IMR-90 (cell line): ENCODE data around the gene CCNT2. TPM values are rescaled to one million over a fixed set of nuclear protein-coding genes. Genes with fewer than 3 reads are reported as not detected.
A peak's percentile ranks its signal among the peaks of the same experiment; 100 is the strongest.

Source experiments
- ATAC-seq: fragments of 200-7000 bp; cut with Tn5 transposase; 2 replicates; pipeline ENCODE4 v1.9.1; 2020; ENCODE audit warnings: low read depth, mild to moderate bottlenecking, moderate library complexity
- BruUV-seq: library from RNA; stranded (reverse); fragments of 400-500 nt; replicated peaks from 2 replicates; lab custom pipeline; 2021; lab: Mats Ljungman, UMichigan
- CTCF ChIA-PET: fragments of 300-600 bp; formaldehyde crosslinking; extraction: SDS; loops from one replicate; lab custom pipeline; 2021; ENCODE audit warnings: antibody characterized with exemption; lab: Yijun Ruan, JAX
- POLR2A ChIA-PET: fragments of 300-600 bp; sonication (Branson Sonifier 250); formaldehyde crosslinking; loops from one replicate; lab custom pipeline; 2022; ENCODE audit warnings: antibody characterized with exemption; ENCODE audit not compliant: unreplicated experiment; lab: Charles Lee
- DNase-seq: peaks from one replicate; pipeline ENCODE4 v3.0.0; 2013
- H2AFZ ChIP-seq: replicated peaks from 2 replicates; pipeline ENCODE3; 2013; ENCODE audit warnings: low read length, mild to moderate bottlenecking; ENCODE audit not compliant: poor library complexity
- H2AK5ac ChIP-seq: 2 replicates; pipeline ENCODE4 v1.6.1; 2013; ENCODE audit warnings: low read depth, low read length, inconsistent platforms
- H2AK9ac ChIP-seq: replicated peaks from 2 replicates; pipeline ENCODE3; 2013; ENCODE audit warnings: mild to moderate bottlenecking, low read depth, low read length, moderate library complexity; ENCODE audit not compliant: poor library complexity
- H2BK120ac ChIP-seq: 2 replicates; pipeline ENCODE4 v1.6.1; 2013; ENCODE audit warnings: low read depth, low read length, inconsistent platforms
- H2BK15ac ChIP-seq: 3 replicates; pipeline ENCODE4 v1.6.1; 2013; ENCODE audit warnings: low read depth, low read length, inconsistent platforms
- H2BK20ac ChIP-seq: 2 replicates; pipeline ENCODE4 v1.6.1; 2013; ENCODE audit warnings: low read depth, mild to moderate bottlenecking, inconsistent platforms, low read length, moderate library complexity
- H2BK5ac ChIP-seq: 2 replicates; pipeline ENCODE4 v1.6.1; 2013; ENCODE audit warnings: mild to moderate bottlenecking, low read depth, low read length, inconsistent platforms; ENCODE audit not compliant: poor library complexity, severe bottlenecking
- H3K14ac ChIP-seq: replicated peaks from 2 replicates; pipeline ENCODE4 v1.6.1; 2013; ENCODE audit warnings: low read depth, low read length, inconsistent platforms
- H3K18ac ChIP-seq: 2 replicates; pipeline ENCODE4 v1.6.1; 2013; ENCODE audit warnings: low read depth, low read length, control low read depth
- H3K23ac ChIP-seq: 2 replicates; pipeline ENCODE4 v1.6.1; 2013; ENCODE audit warnings: low read depth, low read length, inconsistent platforms
- H3K27ac ChIP-seq: 2 replicates; pipeline ENCODE4 v1.5.1; 2013; ENCODE audit warnings: mild to moderate bottlenecking, control low read depth, low read length; ENCODE audit not compliant: insufficient read depth
- H3K27me3 ChIP-seq: 2 replicates; pipeline ENCODE4 v1.6.1; 2013; ENCODE audit warnings: low read length; ENCODE audit not compliant: control insufficient read depth, insufficient read depth
- H3K36me3 ChIP-seq: 2 replicates; pipeline ENCODE4 v1.6.1; 2013; ENCODE audit warnings: low read length, mixed read lengths; ENCODE audit not compliant: control insufficient read depth, insufficient read depth
- H3K4ac ChIP-seq: 2 replicates; pipeline ENCODE4 v1.6.1; 2013; ENCODE audit warnings: low read depth, low read length, inconsistent platforms
- H3K4me1 ChIP-seq: 2 replicates; pipeline ENCODE4 v1.6.1; 2013; ENCODE audit warnings: low read length, mixed read lengths; ENCODE audit not compliant: control insufficient read depth, insufficient read depth
- H3K4me2 ChIP-seq: 2 replicates; pipeline ENCODE4 v1.6.1; 2013; ENCODE audit warnings: low read depth, mild to moderate bottlenecking, control low read depth, low read length, moderate library complexity
- H3K4me3 ChIP-seq: 2 replicates; pipeline ENCODE4 v1.5.1; 2013; ENCODE audit warnings: low read depth, mild to moderate bottlenecking, control low read depth, low read length, moderate library complexity; ENCODE audit not compliant: insufficient read depth
- H3K56ac ChIP-seq: 2 replicates; pipeline ENCODE4 v1.6.1; 2013; ENCODE audit warnings: low read length, inconsistent platforms; ENCODE audit not compliant: insufficient read depth; ENCODE audit errors: extremely low read depth
- H3K79me1 ChIP-seq, 2 experiments: 2 replicates each; pipeline ENCODE4 v1.6.1; 2013; ENCODE audit warnings: low read length in 2 of 2, inconsistent platforms in 1 of 2, low read depth in 1 of 2
- H3K9ac ChIP-seq: 2 replicates; pipeline ENCODE4 v1.6.1; 2013; ENCODE audit warnings: low read depth, low read length, control low read depth
- H3K9me1 ChIP-seq: 2 replicates; pipeline ENCODE4 v1.6.1; 2013; ENCODE audit warnings: low read length, inconsistent platforms; ENCODE audit not compliant: insufficient read depth
- H3K9me3 ChIP-seq: 2 replicates; pipeline ENCODE4 v1.6.1; 2013; ENCODE audit warnings: low read length; ENCODE audit not compliant: control insufficient read depth, insufficient read depth
- H4K20me1 ChIP-seq: 2 replicates; pipeline ENCODE4 v1.6.1; 2013; ENCODE audit warnings: low read length, inconsistent platforms; ENCODE audit not compliant: insufficient read depth
- H4K5ac ChIP-seq: 2 replicates; pipeline ENCODE4 v1.6.1; 2013; ENCODE audit warnings: mild to moderate bottlenecking, low read depth, low read length, control low read depth
- H4K8ac ChIP-seq, 2 experiments: 2 replicates each; pipeline ENCODE4 v1.6.1; 2013; ENCODE audit warnings: low read depth in 2 of 2, low read length in 2 of 2, control low read depth in 1 of 2, inconsistent platforms in 1 of 2
- H4K91ac ChIP-seq: 2 replicates; pipeline ENCODE4 v1.6.1; 2013; ENCODE audit warnings: low read depth, low read length, inconsistent platforms; ENCODE audit not compliant: insufficient read depth
- MXI1 ChIP-seq: IDR thresholded peaks from 2 replicates; pipeline ENCODE4 v1.6.1; 2012; ENCODE audit warnings: low read depth, mild to moderate bottlenecking, low read length, moderate library complexity, borderline replicate concordance
- SMC3 ChIP-seq: fragments of 150-350 bp; IDR thresholded peaks from 2 replicates; pipeline ENCODE4 v1.6.1; 2016; ENCODE audit warnings: low read depth, mild to moderate bottlenecking, antibody characterized with exemption, low read length, moderate library complexity
- dilution Hi-C: fragments of 300-500 bp; cut with HindIII; formaldehyde crosslinking; loops from one replicate; pipeline ENCODE4 v1.14.3; 2018; ENCODE audit warnings: low sequenced_read_pairs; ENCODE audit not compliant: unreplicated experiment
- in situ Hi-C: fragments of 300-500 bp; cut with MboI; formaldehyde crosslinking; loops from 3 replicates; pipeline ENCODE4 v1.14.3; 2019; ENCODE audit warnings: low sequenced_read_pairs, inconsistent platforms, mixed read lengths
- intact Hi-C: fragments of 100-400 bp; cut with micrococcal nuclease; formaldehyde crosslinking; loops from 2 replicates; pipeline ENCODE4 v1.10.0; 2022
- polyA plus RNA-seq, 3 experiments: library from polyadenylated mRNA; depleted of rRNA; stranded (reverse); fragments of >200 nt; gene quantifications; 2 replicates each; pipeline ENCODE4 v1.2.3, GENCODE V29; 2012; ENCODE audit warnings: low replicate concordance in 1 of 3
- total RNA-seq: library from RNA; depleted of rRNA; stranded (reverse); fragments of >200 nt; gene quantifications from 2 replicates; pipeline ENCODE4 v1.2.3, GENCODE V29; 2012

The CCNT2 gene
- total and polyA plus RNA-seq, 2 of the 4 experiments (the other 2 are of a cell fraction) = 8.8 to 44.6 TPM

GRCh38 chr2:134912361-134912760 lies 6.3 kb upstream of the CCNT2 start:
- intact Hi-C loops (no loop called here), in situ Hi-C loops (loop anchor here (10.0 to 25.0 kb wide), 2 partner anchors 798 to 1025 kb away; no protein-coding TSS in a partner anchor), dilution Hi-C loops (no loop called here)
- Histone ChIP-seq H3K4me1 (no peaks in the 10 kb centered on the region; the same call in 1 of the 2 replicates), H3K79me1 (peaks cover 5 to 7% of the 10 kb centered on the region in 2 experiments; a peak in 1 of 4 replicates), H4K20me1 (no peaks in the 10 kb centered on the region), H3K4me3 (no peak overlapping the region), H3K23ac (no peak overlapping the region), H2BK20ac (no peak overlapping the region), H3K36me3 (no peaks in the 10 kb centered on the region), H4K91ac (no peak overlapping the region), H4K5ac (no peak overlapping the region), H2AK5ac (no peak overlapping the region), H3K4ac (no peak overlapping the region), H3K27me3 (no peaks in the 10 kb centered on the region), H2AK9ac (no peak overlapping the region), H3K9me3 (no peaks in the 10 kb centered on the region), H2BK5ac (no peak overlapping the region), H3K9me1 (no peaks in the 10 kb centered on the region), H3K14ac (no peak overlapping the region), H2BK120ac (no peak overlapping the region), H3K18ac (no peak overlapping the region), H3K4me2 (no peak overlapping the region), H2BK15ac (no peak overlapping the region), H2AFZ (no peak overlapping the region), H3K9ac (no peak overlapping the region), H3K56ac (no peak overlapping the region), H4K8ac (no peak overlapping the region), H3K27ac (no peak overlapping the region)
- DNase-seq (peak; percentile 65), ATAC-seq (peak; percentile 46; the same call in 1 of the 2 replicates)
- TF ChIP-seq SMC3 (no peak), MXI1 (no peak)
- BruUV-seq = no TSS peak
- ChIA-PET CTCF (no interaction called here), POLR2A (no interaction called here)
